ENCODE measurements around the gene ELL2. TPM values are rescaled to one million over a fixed set of nuclear protein-coding genes. Genes with fewer than 3 reads are reported as not detected.

ELL2 gene
- total RNA-seq, 4 donors from 2014 or later = 5.8 to 46.8 (median 19.7) TPM

DNA sequence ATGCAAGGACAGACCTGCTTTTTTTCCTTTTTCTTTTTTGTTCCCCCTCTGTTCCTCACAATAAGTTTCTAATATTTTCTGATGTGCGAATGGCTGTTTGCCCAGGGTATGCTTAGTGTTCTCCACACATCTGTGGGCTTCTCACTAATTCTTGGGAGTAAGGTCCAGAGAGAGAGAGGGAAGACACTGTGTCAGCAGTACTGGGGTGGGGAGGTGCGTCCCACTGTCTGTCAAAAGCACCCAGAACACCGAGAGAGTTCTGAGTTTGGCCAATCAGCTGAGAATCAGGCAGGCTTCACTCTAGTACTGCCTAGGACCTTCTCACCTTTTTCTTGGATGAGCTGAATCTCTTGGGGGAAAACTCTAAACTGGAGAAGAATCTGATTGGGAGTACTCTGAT lies 61.8 kb downstream of the ELL2 start:
- in situ Hi-C loops (cut with MboI; ENCODE audit: low pct_ligation_motif_present in 1 of 4, low pct_unique_long_range_greater_than_20kb in 1 of 4, low sequenced_read_pairs in 3 of 4) = no loop called here
- Histone ChIP-seq H3K9me3 (no peaks in the 10 kb centered on the region), H3K36me3 (peaks cover 0 to 42% (median 0%) of the 10 kb centered on the region in 4 donors), H3K4me3 (no peak overlapping the region), H3K27ac (no peak overlapping the region), H3K4me1 (peaks cover 0 to 6% (median 0%) of the 10 kb centered on the region in 4 donors), H3K27me3 (no peaks in the 10 kb centered on the region)
- no peak for DNase-seq
- intact Hi-C loops (cut with DNase I; ENCODE audit: low total_unique reads) = no loop called here
- 86% methylated on average over 3 of the region's 3 CpGs; no CpG with 5 or more reads in 1 of the 2 donors for WGBS, 2 donors (ENCODE audit: low coverage in 1 of 2)
- TF ChIP-seq, protein P1, sequence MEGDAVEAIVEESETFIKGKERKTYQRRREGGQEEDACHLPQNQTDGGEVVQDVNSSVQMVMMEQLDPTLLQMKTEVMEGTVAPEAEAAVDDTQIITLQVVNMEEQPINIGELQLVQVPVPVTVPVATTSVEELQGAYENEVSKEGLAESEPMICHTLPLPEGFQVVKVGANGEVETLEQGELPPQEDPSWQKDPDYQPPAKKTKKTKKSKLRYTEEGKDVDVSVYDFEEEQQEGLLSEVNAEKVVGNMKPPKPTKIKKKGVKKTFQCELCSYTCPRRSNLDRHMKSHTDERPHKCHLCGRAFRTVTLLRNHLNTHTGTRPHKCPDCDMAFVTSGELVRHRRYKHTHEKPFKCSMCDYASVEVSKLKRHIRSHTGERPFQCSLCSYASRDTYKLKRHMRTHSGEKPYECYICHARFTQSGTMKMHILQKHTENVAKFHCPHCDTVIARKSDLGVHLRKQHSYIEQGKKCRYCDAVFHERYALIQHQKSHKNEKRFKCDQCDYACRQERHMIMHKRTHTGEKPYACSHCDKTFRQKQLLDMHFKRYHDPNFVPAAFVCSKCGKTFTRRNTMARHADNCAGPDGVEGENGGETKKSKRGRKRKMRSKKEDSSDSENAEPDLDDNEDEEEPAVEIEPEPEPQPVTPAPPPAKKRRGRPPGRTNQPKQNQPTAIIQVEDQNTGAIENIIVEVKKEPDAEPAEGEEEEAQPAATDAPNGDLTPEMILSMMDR (IDR thresholded peaks at IDR 0.05) = no peak
- TF ChIP-seq POLR2A (IDR thresholded peaks at IDR 0.05) (no peak), POLR2AphosphoS5 (IDR thresholded peaks at IDR 0.05) (no peak), EP300 (IDR thresholded peaks at IDR 0.05; ENCODE audit: low read depth) (no peak)

- H3K27ac ChIP-seq = no peak overlapping the region
- H3K27me3 ChIP-seq = no peaks in the 10 kb centered on the region
- WGBS, 2 donors (ENCODE audit: low coverage in 1 of 2) = 45% methylated on average over 1 of the region's 1 CpG; no CpG with 5 or more reads in 1 of the 2 donors
- in situ Hi-C loops (cut with MboI; ENCODE audit: low pct_ligation_motif_present in 1 of 4, low pct_unique_long_range_greater_than_20kb in 1 of 4, low sequenced_read_pairs in 3 of 4) = no loop called here
- peaks cover 0 to 6% (median 0%) of the 10 kb centered on the region in 4 donors for H3K4me1 ChIP-seq
- intact Hi-C loops (cut with DNase I; ENCODE audit: low total_unique reads) = no loop called here
- no peak overlapping the region for H3K4me3 ChIP-seq
- no peak for TF ChIP-seq POLR2AphosphoS5 (IDR thresholded peaks at IDR 0.05)
- TF ChIP-seq, protein P1 (IDR thresholded peaks at IDR 0.05) = no peak
- TF ChIP-seq EP300 (IDR thresholded peaks at IDR 0.05; ENCODE audit: low read depth) = no peak
- no peak for TF ChIP-seq POLR2A (IDR thresholded peaks at IDR 0.05)
- no peak for DNase-seq
- no peaks in the 10 kb centered on the region for H3K9me3 ChIP-seq
- peaks cover 0 to 48% (median 0%) of the 10 kb centered on the region in 4 donors for H3K36me3 ChIP-seq
These were observed 62.6 kb downstream of the ELL2 start for GRCh38 chr5:95899006-95899405.

DNA sequence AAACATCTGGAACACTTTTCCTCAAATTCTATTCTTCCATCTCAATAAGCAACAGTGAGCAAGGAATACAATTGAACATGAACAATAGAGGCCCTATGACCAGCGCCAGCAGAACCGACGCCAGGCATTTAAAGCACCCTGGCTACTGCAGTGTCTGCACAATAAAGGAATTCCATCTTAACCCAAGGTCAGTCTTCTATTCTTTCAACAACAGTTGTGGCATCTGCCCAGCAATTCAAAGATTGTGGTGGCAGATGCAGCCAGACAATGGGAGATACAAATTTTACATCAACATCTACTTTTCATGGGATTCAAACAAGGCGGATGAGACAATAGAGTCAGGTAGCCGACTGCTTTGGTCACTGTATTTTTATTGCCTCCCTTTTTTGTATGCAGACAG lies 65.9 kb downstream of the ELL2 start:
- in situ Hi-C loops (cut with MboI; ENCODE audit: low pct_ligation_motif_present in 1 of 4, low pct_unique_long_range_greater_than_20kb in 1 of 4, low sequenced_read_pairs in 3 of 4) = no loop called here
- Histone ChIP-seq H3K36me3 (peaks cover 0 to 55% (median under 1%) of the 10 kb centered on the region in 4 donors), H3K27ac (no peak overlapping the region), H3K27me3 (no peaks in the 10 kb centered on the region), H3K9me3 (no peaks in the 10 kb centered on the region), H3K4me3 (no peak overlapping the region), H3K4me1 (peaks cover 0 to 5% (median 0%) of the 10 kb centered on the region in 4 donors)
- DNase-seq = no peak
- intact Hi-C loops (cut with DNase I; ENCODE audit: low total_unique reads) = no loop called here
- 70 to 94% methylated on average over 2 to 5 of the region's 5 CpGs for WGBS, 2 donors (ENCODE audit: low coverage in 1 of 2)
- TF ChIP-seq, protein P1 (IDR thresholded peaks at IDR 0.05) = no peak
- TF ChIP-seq EP300 (IDR thresholded peaks at IDR 0.05; ENCODE audit: low read depth) (no peak), POLR2A (IDR thresholded peaks at IDR 0.05) (no peak), POLR2AphosphoS5 (IDR thresholded peaks at IDR 0.05) (no peak)

GRCh38 chr5:95895251-95895650 lies 66.4 kb downstream of the ELL2 start:
- intact Hi-C loops (cut with DNase I; ENCODE audit: low total_unique reads) (no loop called here), in situ Hi-C loops (cut with MboI; ENCODE audit: low pct_ligation_motif_present in 1 of 4, low pct_unique_long_range_greater_than_20kb in 1 of 4, low sequenced_read_pairs in 3 of 4) (no loop called here)
- WGBS, 2 donors (ENCODE audit: low coverage in 1 of 2) = 89 to 93% methylated on average over 3 of the region's 3 CpGs
- H3K36me3 ChIP-seq = peaks cover 0 to 54% (median 4%) of the 10 kb centered on the region in 4 donors
- no peak overlapping the region for H3K27ac ChIP-seq
- no peaks in the 10 kb centered on the region for H3K27me3 ChIP-seq
- no peaks in the 10 kb centered on the region for H3K4me1 ChIP-seq
- H3K4me3 ChIP-seq = no peak overlapping the region
- TF ChIP-seq EP300 (IDR thresholded peaks at IDR 0.05; ENCODE audit: low read depth) (no peak), POLR2A (IDR thresholded peaks at IDR 0.05) (no peak)
- no peaks in the 10 kb centered on the region for H3K9me3 ChIP-seq
- DNase-seq = no peak
